NCI-H2081 treated with DMSO at 0.1 percent for 48 hours (cell line): Measurements from ENCODE around the gene DOCK1.

Experiments used
- DNase-seq: peaks from one replicate; lab custom pipeline; 2025; lab: John Stamatoyannopoulos, UW

Gene DOCK1

GRCh38 chr10:127402596-127403409 is 497.6 kb downstream of the DOCK1 start:
- no peak for DNase-seq

- no peak for DNase-seq
These were observed 500.0 kb downstream of the DOCK1 start for GRCh38 chr10:127405221-127405620.

- no peak for DNase-seq
These were observed 500.9 kb downstream of the DOCK1 start for GRCh38 chr10:127406018-127406550.

- DNase-seq: no peak
These were observed 502.3 kb downstream of the DOCK1 start for GRCh38 chr10:127407551-127407950.

- no peak for DNase-seq
These were observed 503.0 kb downstream of the DOCK1 start for GRCh38 chr10:127408112-127408710.

GRCh38 chr10:127408733-127409132 is 503.5 kb downstream of the DOCK1 start:
- DNase-seq: no peak

- no peak for DNase-seq
These were observed 504.8 kb downstream of the DOCK1 start for GRCh38 chr10:127410030-127410429.

GRCh38 chr10:127411062-127411461 is 505.8 kb downstream of the DOCK1 start:
- no peak for DNase-seq

GRCh38 chr10:127413326-127413725 is 508.1 kb downstream of the DOCK1 start:
- no peak for DNase-seq

- DNase-seq: no peak
These were observed 508.8 kb downstream of the DOCK1 start for GRCh38 chr10:127414024-127414423.

GRCh38 chr10:127415116-127415515 is 509.9 kb downstream of the DOCK1 start:
- no peak for DNase-seq

- DNase-seq: no peak
These were observed 510.8 kb downstream of the DOCK1 start for GRCh38 chr10:127415901-127416581.

- no peak for DNase-seq
These were observed 511.8 kb downstream of the DOCK1 start for GRCh38 chr10:127417031-127417430.

- no peak for DNase-seq
These were observed 512.6 kb downstream of the DOCK1 start for GRCh38 chr10:127417686-127418401.

- no peak for DNase-seq
These were observed 513.4 kb downstream of the DOCK1 start for GRCh38 chr10:127418536-127419168.

GRCh38 chr10:127420138-127420684 is 515.0 kb downstream of the DOCK1 start:
- no peak for DNase-seq

- DNase-seq: no peak
These were observed 518.1 kb downstream of the DOCK1 start for GRCh38 chr10:127423218-127423915.

GRCh38 chr10:127424594-127425264 is 519.5 kb downstream of the DOCK1 start:
- no peak for DNase-seq

- DNase-seq: no peak
These were observed 521.5 kb downstream of the DOCK1 start for GRCh38 chr10:127426746-127427145.

GRCh38 chr10:127427926-127428325 is 522.7 kb downstream of the DOCK1 start:
- no peak for DNase-seq
